ENCODE results near the gene EML5. TPM values are rescaled to one million over a fixed set of nuclear protein-coding genes. Genes with fewer than 3 reads are reported as not detected.

Gene EML5
- total and polyA plus RNA-seq, 8 donors, result 0.65 to 2.0 (median 1.3) TPM

DNA sequence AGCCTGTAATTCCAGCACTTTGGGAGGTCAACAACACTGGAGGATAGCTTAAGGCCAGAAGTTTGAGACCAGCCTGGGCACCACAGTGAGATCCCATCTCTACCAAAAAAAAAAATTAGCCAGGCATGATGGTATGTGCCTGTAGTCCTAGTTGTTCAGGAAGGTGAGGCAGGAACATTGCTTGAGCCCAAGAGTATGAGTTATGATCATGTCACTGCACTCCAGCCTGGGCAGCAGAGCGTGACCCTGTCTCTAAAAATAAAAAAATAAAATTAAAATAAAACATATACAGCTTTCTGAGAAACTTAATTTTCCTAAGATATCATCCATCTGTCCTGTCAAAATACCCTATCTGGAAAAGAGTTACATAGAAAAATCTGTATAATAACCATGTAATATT, 38.9 kb downstream of the EML5 start:
- ATAC-seq, result no peak

DNA sequence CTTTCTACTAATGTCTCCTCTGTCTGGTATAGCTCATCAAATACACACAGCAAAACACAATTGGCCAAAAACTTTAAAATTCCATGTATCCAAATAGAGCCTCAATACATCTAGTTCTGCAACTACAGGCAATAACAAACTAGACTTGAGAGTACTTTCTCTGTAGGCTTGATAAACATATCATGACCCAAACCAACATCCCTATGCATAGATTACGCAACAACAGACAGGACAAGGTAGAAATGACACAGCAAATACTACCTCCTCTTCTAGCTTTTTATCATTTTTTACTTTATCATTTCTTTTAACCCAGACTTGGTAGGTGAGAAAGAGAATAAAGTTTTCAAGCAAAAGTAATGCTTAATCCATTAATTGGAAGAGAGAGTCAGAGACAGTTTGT, 41.8 kb downstream of the EML5 start:
- TF ChIP-seq, protein P1, sequence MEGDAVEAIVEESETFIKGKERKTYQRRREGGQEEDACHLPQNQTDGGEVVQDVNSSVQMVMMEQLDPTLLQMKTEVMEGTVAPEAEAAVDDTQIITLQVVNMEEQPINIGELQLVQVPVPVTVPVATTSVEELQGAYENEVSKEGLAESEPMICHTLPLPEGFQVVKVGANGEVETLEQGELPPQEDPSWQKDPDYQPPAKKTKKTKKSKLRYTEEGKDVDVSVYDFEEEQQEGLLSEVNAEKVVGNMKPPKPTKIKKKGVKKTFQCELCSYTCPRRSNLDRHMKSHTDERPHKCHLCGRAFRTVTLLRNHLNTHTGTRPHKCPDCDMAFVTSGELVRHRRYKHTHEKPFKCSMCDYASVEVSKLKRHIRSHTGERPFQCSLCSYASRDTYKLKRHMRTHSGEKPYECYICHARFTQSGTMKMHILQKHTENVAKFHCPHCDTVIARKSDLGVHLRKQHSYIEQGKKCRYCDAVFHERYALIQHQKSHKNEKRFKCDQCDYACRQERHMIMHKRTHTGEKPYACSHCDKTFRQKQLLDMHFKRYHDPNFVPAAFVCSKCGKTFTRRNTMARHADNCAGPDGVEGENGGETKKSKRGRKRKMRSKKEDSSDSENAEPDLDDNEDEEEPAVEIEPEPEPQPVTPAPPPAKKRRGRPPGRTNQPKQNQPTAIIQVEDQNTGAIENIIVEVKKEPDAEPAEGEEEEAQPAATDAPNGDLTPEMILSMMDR (IDR thresholded peaks at IDR 0.05), result no peak
- intact Hi-C loops (cut with DNase I), result no loop called here
- Histone ChIP-seq H3K27ac (no peak overlapping the region), H3K9me3 (no peaks in the 10 kb centered on the region), H3K4me1 (peaks cover 0 to 3% (median 0%) of the 10 kb centered on the region in 3 donors), H3K27me3 (no peaks in the 10 kb centered on the region), H3K36me3 (no peaks in the 10 kb centered on the region), H3K4me3 (no peak overlapping the region)
- FAIRE-seq (no peak), ATAC-seq (no peak), DNase-seq (no peak)
- WGBS, 2 donors, result 94 to 95% methylated on average over 1 of the region's 1 CpG

More for the DNA sequence above, 38.9 kb downstream of the EML5 start:
- DNase-seq (no peak), FAIRE-seq (no peak)
- Histone ChIP-seq H3K27ac (no peak overlapping the region), H3K27me3 (no peaks in the 10 kb centered on the region), H3K4me1 (peaks cover 0 to 2% (median 0%) of the 10 kb centered on the region in 3 donors), H3K9me3 (no peaks in the 10 kb centered on the region), H3K36me3 (no peaks in the 10 kb centered on the region), H3K4me3 (no peak overlapping the region)
- intact Hi-C loops (cut with DNase I), result no loop called here
- TF ChIP-seq, protein P1 (IDR thresholded peaks at IDR 0.05), result no peak
- 96 to 100% methylated on average over 1 of the region's 1 CpG for WGBS, 2 donors

DNA sequence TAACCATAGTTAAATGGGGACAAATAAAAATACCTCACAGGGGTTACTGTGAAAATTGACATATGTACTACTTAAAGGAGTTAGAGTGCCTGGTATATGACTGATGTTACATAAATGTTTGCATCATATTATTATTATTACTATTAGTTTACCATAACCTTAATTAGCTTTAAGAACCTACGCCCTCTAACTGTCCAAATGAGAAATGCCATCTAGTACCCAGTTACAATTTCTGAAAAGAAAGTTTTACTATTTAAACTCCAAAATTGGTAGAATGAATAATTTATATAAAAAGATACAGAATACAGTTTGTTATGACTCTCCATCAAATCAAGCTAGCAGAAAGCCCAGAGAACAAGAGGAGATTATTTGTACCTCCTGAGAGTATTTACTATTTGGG, 42.3 kb downstream of the EML5 start:
- FAIRE-seq, result no peak
- 87 to 89% methylated on average over 1 of the region's 1 CpG for WGBS, 2 donors
- no peak for DNase-seq
- intact Hi-C loops (cut with DNase I), result no loop called here
- no peak for ATAC-seq
- TF ChIP-seq, protein P1 (IDR thresholded peaks at IDR 0.05), result no peak
- no peak overlapping the region for H3K27ac ChIP-seq
- no peaks in the 10 kb centered on the region for H3K36me3 ChIP-seq
- H3K9me3 ChIP-seq, result no peaks in the 10 kb centered on the region
- H3K4me3 ChIP-seq, result no peak overlapping the region
- H3K27me3 ChIP-seq, result no peaks in the 10 kb centered on the region
- H3K4me1 ChIP-seq, result peaks cover 0 to 3% (median 0%) of the 10 kb centered on the region in 3 donors

DNA sequence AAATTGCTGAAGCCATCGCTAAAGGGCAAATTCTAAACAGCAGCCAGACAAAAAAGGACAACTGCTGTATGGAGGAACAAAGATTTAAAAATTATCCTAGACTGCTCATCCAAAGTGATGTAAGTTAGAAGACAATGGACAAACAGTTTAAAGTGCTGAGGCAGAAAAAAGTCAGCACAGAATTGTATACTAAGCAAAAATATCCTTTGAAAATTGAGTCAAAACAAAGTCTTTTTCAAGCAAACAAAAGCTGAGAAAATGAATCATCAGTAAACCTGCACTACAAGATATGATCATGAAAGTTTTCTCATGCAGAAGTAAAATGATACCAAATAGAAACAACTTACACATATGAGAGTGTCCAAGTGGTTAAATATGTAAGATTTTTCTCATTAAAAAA, 43.6 kb downstream of the EML5 start:
- Histone ChIP-seq H3K27me3 (no peaks in the 10 kb centered on the region), H3K4me3 (no peak overlapping the region), H3K27ac (no peak overlapping the region), H3K9me3 (no peaks in the 10 kb centered on the region), H3K4me1 (peaks cover 0 to 3% (median 0%) of the 10 kb centered on the region in 3 donors), H3K36me3 (no peaks in the 10 kb centered on the region)
- TF ChIP-seq, protein P1 (IDR thresholded peaks at IDR 0.05), result no peak
- intact Hi-C loops (cut with DNase I), result no loop called here
- DNase-seq, result no peak
- WGBS, 2 donors, result 36 to 48% methylated on average over 1 of the region's 1 CpG
- no peak for ATAC-seq
- FAIRE-seq, result no peak

DNA sequence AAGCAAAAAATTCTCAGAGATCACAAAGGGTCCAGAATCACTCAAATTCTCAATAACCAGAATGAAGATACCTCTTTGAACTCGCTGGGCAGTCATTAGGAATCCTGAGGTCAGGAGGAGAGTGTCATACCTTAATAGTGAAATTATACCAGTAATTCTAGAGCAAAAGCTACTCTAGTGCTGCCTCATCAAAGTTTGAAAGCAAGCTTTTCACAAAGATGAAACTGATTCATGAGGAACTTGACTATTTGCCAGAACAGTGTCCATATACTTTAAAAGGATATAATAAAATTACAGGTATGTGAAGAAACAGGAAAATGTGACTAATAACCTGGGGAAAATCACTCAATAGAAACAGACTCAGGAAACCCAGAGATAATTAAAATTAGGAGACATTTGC, 44.5 kb downstream of the EML5 start:
- intact Hi-C loops (cut with DNase I), result no loop called here
- WGBS, 2 donors, result 96 to 97% methylated on average over 1 of the region's 1 CpG
- DNase-seq (no peak), ATAC-seq (no peak), FAIRE-seq (no peak)
- H3K27ac ChIP-seq, result no peak overlapping the region
- H3K4me3 ChIP-seq, result no peak overlapping the region
- H3K9me3 ChIP-seq, result no peaks in the 10 kb centered on the region
- H3K4me1 ChIP-seq, result peaks cover 0 to 3% (median 0%) of the 10 kb centered on the region in 3 donors
- H3K27me3 ChIP-seq, result no peaks in the 10 kb centered on the region
- no peaks in the 10 kb centered on the region for H3K36me3 ChIP-seq
- TF ChIP-seq, protein P1 (IDR thresholded peaks at IDR 0.05), result no peak

All from pancreas (tissue), 10 donors.